ENCODE results near the gene DSTYK. TPM values are rescaled to one million over a fixed set of nuclear protein-coding genes. Genes with fewer than 3 reads are reported as not detected.

DSTYK gene
- total RNA-seq, 4 donors from 2014 or later: 2.2 to 9.8 (median 6.5) TPM

- TF ChIP-seq EP300 (IDR thresholded peaks at IDR 0.05; ENCODE audit: low read depth) (no peak), POLR2AphosphoS5 (IDR thresholded peaks at IDR 0.05) (no peak), POLR2A (IDR thresholded peaks at IDR 0.05) (no peak)
- TF ChIP-seq, protein P1, sequence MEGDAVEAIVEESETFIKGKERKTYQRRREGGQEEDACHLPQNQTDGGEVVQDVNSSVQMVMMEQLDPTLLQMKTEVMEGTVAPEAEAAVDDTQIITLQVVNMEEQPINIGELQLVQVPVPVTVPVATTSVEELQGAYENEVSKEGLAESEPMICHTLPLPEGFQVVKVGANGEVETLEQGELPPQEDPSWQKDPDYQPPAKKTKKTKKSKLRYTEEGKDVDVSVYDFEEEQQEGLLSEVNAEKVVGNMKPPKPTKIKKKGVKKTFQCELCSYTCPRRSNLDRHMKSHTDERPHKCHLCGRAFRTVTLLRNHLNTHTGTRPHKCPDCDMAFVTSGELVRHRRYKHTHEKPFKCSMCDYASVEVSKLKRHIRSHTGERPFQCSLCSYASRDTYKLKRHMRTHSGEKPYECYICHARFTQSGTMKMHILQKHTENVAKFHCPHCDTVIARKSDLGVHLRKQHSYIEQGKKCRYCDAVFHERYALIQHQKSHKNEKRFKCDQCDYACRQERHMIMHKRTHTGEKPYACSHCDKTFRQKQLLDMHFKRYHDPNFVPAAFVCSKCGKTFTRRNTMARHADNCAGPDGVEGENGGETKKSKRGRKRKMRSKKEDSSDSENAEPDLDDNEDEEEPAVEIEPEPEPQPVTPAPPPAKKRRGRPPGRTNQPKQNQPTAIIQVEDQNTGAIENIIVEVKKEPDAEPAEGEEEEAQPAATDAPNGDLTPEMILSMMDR (IDR thresholded peaks at IDR 0.05): no peak
- intact Hi-C loops (cut with DNase I; ENCODE audit: low total_unique reads): no loop called here
- no peak for DNase-seq
- Histone ChIP-seq H3K4me3 (no peak overlapping the region), H3K36me3 (no peaks in the 10 kb centered on the region), H3K9me3 (no peaks in the 10 kb centered on the region), H3K27me3 (peaks cover 29% of the 10 kb centered on the region), H3K27ac (no peak overlapping the region), H3K4me1 (peaks cover 10 to 24% (median 18%) of the 10 kb centered on the region in 4 donors)
- in situ Hi-C loops (cut with MboI; ENCODE audit: low pct_ligation_motif_present in 1 of 4, low pct_unique_long_range_greater_than_20kb in 1 of 4, low sequenced_read_pairs in 3 of 4): no loop called here
These were observed 13.2 kb upstream of the DSTYK start for GRCh38 chr1:205224736-205225135.

DNA sequence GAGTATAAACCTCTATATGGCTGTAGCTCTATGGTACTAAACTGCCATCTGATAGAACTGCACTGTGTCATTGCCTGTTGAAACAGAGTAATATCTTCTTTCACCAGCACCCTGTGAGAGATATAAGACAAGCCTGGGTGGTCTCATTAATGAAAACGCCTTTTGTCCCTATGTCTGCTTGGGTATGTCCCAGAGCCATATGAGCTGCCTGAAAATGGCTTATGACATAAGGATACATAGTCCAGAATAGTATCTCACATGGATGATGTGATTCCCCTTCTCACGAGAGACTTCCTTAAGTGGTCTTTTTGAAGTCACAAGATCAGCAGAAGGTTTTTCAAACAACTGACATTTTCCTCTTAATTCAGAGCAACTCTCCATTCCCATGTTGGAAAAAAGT is 8.9 kb upstream of the DSTYK start:
- H3K27ac ChIP-seq: no peak overlapping the region
- DNase-seq: no peak
- 40 to 64% methylated on average over 1 to 2 of the region's 2 CpGs for WGBS, 2 donors (ENCODE audit: low coverage in 1 of 2)
- no peaks in the 10 kb centered on the region for H3K36me3 ChIP-seq
- H3K4me3 ChIP-seq: no peak overlapping the region
- intact Hi-C loops (cut with DNase I; ENCODE audit: low total_unique reads): no loop called here
- H3K27me3 ChIP-seq: peaks cover 5% of the 10 kb centered on the region
- TF ChIP-seq POLR2AphosphoS5 (IDR thresholded peaks at IDR 0.05) (no peak), EP300 (IDR thresholded peaks at IDR 0.05; ENCODE audit: low read depth) (no peak), POLR2A (IDR thresholded peaks at IDR 0.05) (no peak)
- TF ChIP-seq, protein P1 (IDR thresholded peaks at IDR 0.05): no peak
- H3K4me1 ChIP-seq: no peaks in the 10 kb centered on the region
- no peaks in the 10 kb centered on the region for H3K9me3 ChIP-seq
- in situ Hi-C loops (cut with MboI; ENCODE audit: low pct_ligation_motif_present in 1 of 4, low pct_unique_long_range_greater_than_20kb in 1 of 4, low sequenced_read_pairs in 3 of 4): no loop called here

DNA sequence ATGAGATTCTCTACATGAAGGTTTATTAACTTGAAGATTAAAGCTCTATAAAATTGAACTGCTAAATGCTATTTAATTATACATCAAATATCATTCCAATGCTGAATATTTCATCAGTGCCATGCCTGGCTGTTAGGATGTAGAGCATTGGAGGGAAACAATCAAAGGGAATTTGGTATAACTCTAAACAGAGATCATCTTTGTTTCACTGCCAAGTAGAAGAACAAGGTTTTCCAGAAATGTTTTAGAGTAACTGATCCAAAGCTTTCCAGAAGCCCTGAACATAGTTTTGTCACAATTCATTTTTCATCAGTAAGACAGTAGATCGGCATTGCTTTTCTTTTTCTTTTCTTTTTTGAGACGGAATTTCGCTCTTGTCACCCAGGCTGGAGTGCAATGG is 5.9 kb upstream of the DSTYK start:
- intact Hi-C loops (cut with DNase I; ENCODE audit: low total_unique reads) (loop anchor here (5.0 kb wide), 1 partner anchor 1260 kb away; no protein-coding TSS in a partner anchor), in situ Hi-C loops (cut with MboI; ENCODE audit: low pct_ligation_motif_present in 1 of 4, low pct_unique_long_range_greater_than_20kb in 1 of 4, low sequenced_read_pairs in 3 of 4) (no loop called here)
- TF ChIP-seq POLR2AphosphoS5 (IDR thresholded peaks at IDR 0.05): no peak
- TF ChIP-seq, protein P1 (IDR thresholded peaks at IDR 0.05): no peak
- TF ChIP-seq POLR2A (IDR thresholded peaks at IDR 0.05): no peak

DNA sequence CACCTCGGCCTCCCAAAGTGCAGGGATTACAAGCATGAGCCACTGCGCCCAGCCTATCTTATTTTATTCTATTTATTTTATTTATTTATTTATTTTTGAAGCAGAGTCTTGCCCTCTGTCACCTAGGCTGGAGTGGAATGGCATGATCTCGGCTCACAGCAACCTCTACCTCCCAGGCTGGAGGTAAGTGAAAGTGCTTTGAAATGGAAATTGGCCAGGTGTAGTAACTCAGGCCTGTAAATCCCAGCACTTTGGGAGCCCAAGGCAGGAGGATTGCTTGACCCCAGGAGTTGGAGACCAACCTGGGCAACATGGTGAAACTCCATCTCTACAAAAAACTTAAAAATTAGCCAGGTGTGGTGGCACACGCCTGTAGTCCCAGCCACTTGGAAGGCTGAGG is 5.1 kb upstream of the DSTYK start:
- intact Hi-C loops (cut with DNase I; ENCODE audit: low total_unique reads): loop anchor here (5.0 kb wide), 1 partner anchor 1261 kb away; no protein-coding TSS in a partner anchor
- Histone ChIP-seq H3K27me3 (no peaks in the 10 kb centered on the region), H3K4me1 (peaks cover 0 to 10% (median 0%) of the 10 kb centered on the region in 4 donors), H3K4me3 (no peak overlapping the region), H3K36me3 (no peaks in the 10 kb centered on the region), H3K27ac (no peak overlapping the region), H3K9me3 (no peaks in the 10 kb centered on the region)
- TF ChIP-seq, protein P1 (IDR thresholded peaks at IDR 0.05): no peak
- TF ChIP-seq POLR2AphosphoS5 (IDR thresholded peaks at IDR 0.05) (no peak), EP300 (IDR thresholded peaks at IDR 0.05; ENCODE audit: low read depth) (no peak), POLR2A (IDR thresholded peaks at IDR 0.05) (no peak)
- WGBS, 2 donors (ENCODE audit: low coverage in 1 of 2): 80 to 88% methylated on average over 1 to 4 of the region's 4 CpGs
- in situ Hi-C loops (cut with MboI; ENCODE audit: low pct_ligation_motif_present in 1 of 4, low pct_unique_long_range_greater_than_20kb in 1 of 4, low sequenced_read_pairs in 3 of 4): no loop called here
- DNase-seq: no peak

More for the DNA sequence above, 5.9 kb upstream of the DSTYK start:
- 70 to 83% methylated on average over 3 of the region's 3 CpGs for WGBS, 2 donors (ENCODE audit: low coverage in 1 of 2)
- Histone ChIP-seq H3K27ac (no peak overlapping the region), H3K4me1 (peaks cover 0 to 2% (median 0%) of the 10 kb centered on the region in 4 donors), H3K36me3 (no peaks in the 10 kb centered on the region), H3K9me3 (no peaks in the 10 kb centered on the region), H3K4me3 (no peak overlapping the region), H3K27me3 (no peaks in the 10 kb centered on the region)
- no peak for DNase-seq
